GM21529 (cell line): ENCODE measurements around the gene POC5.

Source experiments
- ATAC-seq: cut with Tn5 transposase; IDR thresholded peaks from one replicate; pipeline ENCODE4 v1.9.1; 2021; ENCODE audit not compliant: unreplicated experiment

The POC5 gene

GRCh38 chr5:75662061-75662460 lies 55.2 kb downstream of the POC5 start:
- ATAC-seq, result no peak

- ATAC-seq, result peak; percentile 64
Observed at GRCh38 chr5:75660678-75661465, 56.4 kb downstream of the POC5 start.

GRCh38 chr5:75659791-75660450 lies 57.3 kb downstream of the POC5 start:
- no peak for ATAC-seq

- ATAC-seq, result no peak
Observed at GRCh38 chr5:75656311-75657003, 60.8 kb downstream of the POC5 start.

- no peak for ATAC-seq
Observed at GRCh38 chr5:75654693-75655295, 62.4 kb downstream of the POC5 start.

- no peak for ATAC-seq
Observed at GRCh38 chr5:75653521-75653920, 63.7 kb downstream of the POC5 start.

- no peak for ATAC-seq
Observed at GRCh38 chr5:75651575-75652238, 65.5 kb downstream of the POC5 start.

- peak; percentile 65 for ATAC-seq
Observed at GRCh38 chr5:75648712-75649111, 68.5 kb downstream of the POC5 start.

- ATAC-seq, result no peak
Observed at GRCh38 chr5:75640826-75641225, 76.4 kb downstream of the POC5 start.

GRCh38 chr5:75640395-75640794 lies 76.8 kb downstream of the POC5 start:
- ATAC-seq, result no peak

GRCh38 chr5:75639535-75640311 lies 77.5 kb downstream of the POC5 start:
- no peak for ATAC-seq

GRCh38 chr5:75637949-75638348 lies 79.3 kb downstream of the POC5 start:
- no peak for ATAC-seq

GRCh38 chr5:75632321-75632720 lies 84.9 kb downstream of the POC5 start:
- no peak for ATAC-seq

GRCh38 chr5:75630875-75631274 lies 86.4 kb downstream of the POC5 start:
- no peak for ATAC-seq

- no peak for ATAC-seq
Observed at GRCh38 chr5:75627801-75628200, 89.4 kb downstream of the POC5 start.

GRCh38 chr5:75626959-75627358 lies 90.3 kb downstream of the POC5 start:
- no peak for ATAC-seq
